Bladder microvascular endothelial cell (primary cell): ENCODE results near the gene STAT5A. TPM values are rescaled to one million over a fixed set of nuclear protein-coding genes. Genes with fewer than 3 reads are reported as not detected.

ENCODE experiments used
- total RNA-seq: library from RNA; depleted of rRNA; stranded (reverse); fragments of >200 nt; gene quantifications from 2 replicates; pipeline ENCODE4 v1.2.3, GENCODE V29; 2014

Gene STAT5A
- 28.2 and 36.4 TPM in 2 replicates for total RNA-seq

GRCh38 chr17:42287977-42288802 lies at the start of gene STAT5A:
Gene STAT5A (plus strand): TSS chr17:42288498. CDS start chr17:42289412, 914 bp downstream.

GRCh38 chr17:42276359-42276608 lies 12.0 kb upstream of the STAT5A start, which contains the start of gene STAT5B:
Gene STAT5B (minus strand): TSS chr17:42276391. CDS start chr17:42232127, 44,264 bp downstream.

Other genes starting within 250 kb of the STAT5A start
- 0.16 and 0.25 TPM in 2 replicates for gene C17orf113, start 237.9 kb upstream of the STAT5A start, total RNA-seq
- not detected in 2 replicates for gene ZNF385C, start 190.0 kb upstream of the STAT5A start, total RNA-seq
- 10.2 and 10.4 TPM in 2 replicates for gene DHX58, start 175.8 kb upstream of the STAT5A start, total RNA-seq
- 6.3 and 14.2 TPM in 2 replicates for gene KAT2A, start 167.1 kb upstream of the STAT5A start, total RNA-seq
- not detected in 2 replicates for gene HSPB9, start 165.7 kb upstream of the STAT5A start, total RNA-seq
- 81.1 and 94.0 TPM in 2 replicates for gene RAB5C, start 133.5 kb upstream of the STAT5A start, total RNA-seq
- under 0.01 and 0.19 TPM in 2 replicates for gene KCNH4, start 107.4 kb upstream of the STAT5A start, total RNA-seq
- not detected in 2 replicates for gene HCRT, start 103.0 kb upstream of the STAT5A start, total RNA-seq
- 11.7 and 23.6 TPM in 2 replicates for gene GHDC, start 94.0 kb upstream of the STAT5A start, total RNA-seq
- 23.0 and 33.6 TPM in 2 replicates for gene STAT5B, start 12.1 kb upstream of the STAT5A start, total RNA-seq
- 79.0 and 145 TPM in 2 replicates for gene STAT3, start 99.9 kb downstream of the STAT5A start, total RNA-seq
- 719 and 771 TPM in 2 replicates for gene CAVIN1, start 134.8 kb downstream of the STAT5A start, total RNA-seq
- gene ATP6V0A1, start 170.4 kb downstream of the STAT5A start, total RNA-seq = 26.4 and 60.2 TPM in 2 replicates
- 21.4 and 26.7 TPM in 2 replicates for gene NAGLU, start 247.7 kb downstream of the STAT5A start, total RNA-seq